GM21360 (cell line): ENCODE data around the gene CAB39.

ENCODE experiments used
- ATAC-seq: cut with Tn5 transposase; IDR thresholded peaks from one replicate; pipeline ENCODE4 v1.9.1; 2021; ENCODE audit warnings: mild to moderate bottlenecking, moderate library complexity; ENCODE audit not compliant: unreplicated experiment

The CAB39 gene

DNA sequence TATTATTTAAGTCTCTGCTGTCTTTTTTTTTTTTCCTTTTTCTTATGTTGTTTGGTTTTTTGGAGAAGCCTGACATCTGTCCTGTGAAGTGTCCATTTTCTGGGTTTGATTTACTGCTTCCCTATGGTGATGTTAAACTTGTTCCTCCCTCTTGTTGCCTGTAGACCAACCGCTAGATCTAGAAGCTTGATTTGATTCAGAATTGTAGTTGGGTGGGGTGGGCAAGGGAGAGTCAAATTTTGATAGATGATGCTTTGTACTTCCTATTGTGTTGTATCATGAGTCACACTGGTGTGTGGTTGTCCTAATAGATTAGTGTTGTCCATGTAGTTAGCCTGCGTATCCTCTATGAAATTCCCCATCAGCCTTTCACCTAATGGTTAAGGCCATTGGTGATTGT is 35.4 kb downstream of the CAB39 start:
- no peak for ATAC-seq

DNA sequence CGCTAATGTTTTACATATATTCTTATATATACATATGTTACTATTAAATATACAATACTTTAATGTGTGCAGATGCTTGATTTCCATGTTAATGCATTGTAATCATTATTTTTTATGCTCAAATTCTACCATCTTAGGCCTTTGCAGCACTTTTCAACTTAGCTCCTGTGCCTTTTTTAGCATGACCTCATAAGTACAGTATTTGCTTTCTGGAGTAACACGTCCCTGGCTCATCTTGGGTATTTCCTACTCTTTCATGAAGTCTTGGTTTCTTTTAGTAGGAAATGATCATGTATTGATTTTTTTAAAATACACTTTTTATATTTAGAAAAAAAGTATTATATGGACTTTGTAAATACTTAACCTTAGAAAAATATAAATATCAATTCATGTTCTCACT is 36.5 kb downstream of the CAB39 start:
- no peak for ATAC-seq

DNA sequence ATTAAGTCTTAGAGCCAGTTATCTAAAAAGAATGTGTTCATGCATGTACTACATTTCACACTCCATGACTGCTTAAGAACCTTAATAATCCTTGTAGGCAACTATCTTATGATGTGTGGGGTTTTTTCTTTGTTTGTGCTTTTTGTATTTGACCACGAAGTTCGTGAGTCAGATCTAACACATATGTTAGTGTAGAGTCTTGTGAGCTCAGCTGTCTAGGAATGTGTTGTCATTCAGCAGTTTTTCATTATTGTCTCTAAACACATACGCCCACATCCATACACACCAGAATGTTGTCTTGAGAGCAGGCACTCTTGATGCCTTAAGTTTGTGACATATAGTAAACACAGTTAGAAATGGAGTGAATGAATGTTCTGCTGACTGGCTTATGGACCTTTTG is 38.4 kb downstream of the CAB39 start:
- peak; percentile 62 for ATAC-seq

GRCh38 chr2:230754200-230754599 is 41.6 kb downstream of the CAB39 start:
- ATAC-seq = no peak

DNA sequence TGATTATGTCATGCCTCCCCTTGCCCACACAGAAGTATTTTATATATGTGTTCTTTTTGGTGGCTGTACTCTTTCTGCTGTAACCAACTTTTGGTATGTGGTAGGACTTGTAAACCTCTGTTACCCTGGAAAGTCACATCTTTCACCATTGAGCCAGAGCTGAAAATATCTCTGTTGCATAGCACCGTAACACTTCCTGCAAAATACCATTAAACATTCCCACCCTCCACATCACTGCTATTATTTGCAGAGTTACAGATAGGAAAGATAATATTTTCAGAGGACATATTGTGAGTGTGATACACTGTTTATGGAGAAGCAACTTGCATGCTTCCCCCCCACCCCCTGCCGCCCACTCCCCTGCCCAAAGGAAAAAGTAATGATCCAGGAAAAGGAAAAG is 44.8 kb downstream of the CAB39 start:
- ATAC-seq = no peak

DNA sequence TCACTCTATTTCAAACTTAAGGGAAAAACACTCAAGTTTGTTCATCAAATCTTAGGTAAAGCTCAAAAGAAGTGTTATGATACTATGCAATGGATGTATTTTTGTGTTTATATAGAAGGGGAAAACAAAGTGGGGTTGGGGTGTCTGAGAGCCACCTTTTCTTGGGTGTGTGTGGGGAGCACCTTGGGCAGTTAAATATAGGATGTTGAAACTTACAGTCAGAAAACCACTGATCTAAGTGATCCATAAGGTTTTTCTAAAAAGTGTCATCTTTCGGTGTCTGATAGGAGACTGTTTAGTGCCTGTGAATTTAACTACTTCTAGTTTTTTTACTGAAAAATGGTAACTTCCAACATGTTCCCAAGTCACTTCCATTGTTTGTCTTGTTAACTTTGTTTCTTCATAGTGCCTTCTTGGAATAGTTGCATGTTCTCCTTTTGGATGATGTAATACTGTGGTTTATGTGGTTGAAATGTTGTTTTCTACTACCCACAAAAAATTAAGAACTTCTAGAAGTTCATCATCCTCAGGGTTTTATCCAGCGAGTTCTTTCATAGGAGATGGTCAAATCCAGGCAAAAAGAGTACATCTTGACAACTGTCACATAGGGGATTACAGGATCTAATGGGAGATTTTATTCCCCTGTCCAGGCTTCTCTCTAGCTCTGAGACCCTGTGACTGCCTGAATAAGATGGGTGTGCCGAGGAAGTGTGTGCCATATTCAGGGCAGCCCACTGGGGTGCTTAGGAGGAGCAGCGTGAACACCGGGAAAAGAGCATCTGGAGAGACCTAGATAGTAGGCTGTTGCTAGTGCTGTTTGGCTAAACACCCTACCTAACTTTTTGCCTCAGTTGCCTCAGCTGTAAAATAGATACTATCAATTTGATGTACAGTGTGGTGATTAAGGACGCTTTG is 46.2 kb downstream of the CAB39 start:
- ATAC-seq = no peak

- ATAC-seq = no peak
These were observed 47.0 kb downstream of the CAB39 start for GRCh38 chr2:230759481-230760167.

DNA sequence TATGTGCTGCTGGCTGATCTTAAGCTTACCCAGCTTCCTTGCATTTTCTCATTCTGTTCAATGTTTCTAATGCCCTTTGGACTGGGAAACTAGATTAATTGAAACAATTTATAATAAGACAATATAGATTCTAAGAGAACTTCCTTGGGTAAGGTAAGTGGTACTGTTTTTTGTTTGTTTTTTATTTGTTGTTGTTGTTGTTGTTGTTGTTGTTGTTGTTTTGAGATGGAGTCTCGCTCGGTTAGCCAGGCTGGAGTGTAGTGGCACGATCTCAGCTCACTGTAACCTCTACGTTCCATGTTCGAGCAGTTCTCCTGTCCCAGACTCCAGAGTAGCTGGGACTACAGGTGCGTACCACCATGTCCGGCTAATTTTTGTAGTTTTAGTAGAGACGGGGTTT is 49.1 kb downstream of the CAB39 start:
- no peak for ATAC-seq

DNA sequence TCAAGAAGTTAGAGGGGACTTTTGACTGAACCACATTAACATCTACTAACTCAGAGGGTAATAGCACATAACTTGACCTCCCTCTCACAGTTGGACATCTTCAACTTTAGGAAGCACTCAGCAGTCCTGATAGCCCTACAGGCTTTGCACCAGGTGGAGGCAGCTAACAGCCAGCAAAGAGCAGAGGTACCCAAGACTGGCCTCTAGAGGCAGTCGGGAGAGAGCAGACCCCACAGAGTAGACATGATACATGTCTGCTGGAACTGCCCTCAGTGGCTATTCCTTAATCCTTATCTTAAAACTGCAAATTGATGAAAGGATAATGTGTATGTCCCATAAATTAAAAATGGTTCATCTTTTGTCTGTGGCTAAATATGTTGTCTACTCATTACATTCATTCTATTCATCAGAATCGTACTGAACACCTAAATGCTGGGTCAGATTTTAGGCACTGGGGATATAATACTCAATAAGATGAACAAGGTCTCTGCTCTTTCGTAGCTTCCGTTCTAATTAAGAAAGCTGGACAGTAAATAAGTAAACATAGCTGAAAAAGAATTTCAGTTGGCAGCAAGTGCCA is 49.8 kb downstream of the CAB39 start:
- peak; percentile 80 for ATAC-seq

DNA sequence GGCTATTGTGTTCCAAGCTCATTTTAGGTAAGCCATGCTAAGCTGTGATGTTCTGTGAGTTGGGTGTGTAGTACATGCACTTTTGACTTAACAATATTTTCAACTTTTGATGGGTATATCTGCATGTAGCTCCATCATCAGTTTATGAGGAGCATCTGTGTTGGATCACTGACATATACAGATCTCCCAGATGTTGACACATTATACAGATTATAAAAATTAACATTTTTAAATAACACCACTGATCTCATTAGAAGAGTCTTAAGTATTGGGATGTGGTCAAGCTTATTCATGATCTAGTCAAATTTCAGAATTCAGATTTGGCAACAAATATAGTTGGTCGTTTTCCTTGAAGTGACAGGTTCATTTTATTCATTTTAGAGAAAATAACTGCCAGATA is 51.7 kb downstream of the CAB39 start:
- no peak for ATAC-seq

DNA sequence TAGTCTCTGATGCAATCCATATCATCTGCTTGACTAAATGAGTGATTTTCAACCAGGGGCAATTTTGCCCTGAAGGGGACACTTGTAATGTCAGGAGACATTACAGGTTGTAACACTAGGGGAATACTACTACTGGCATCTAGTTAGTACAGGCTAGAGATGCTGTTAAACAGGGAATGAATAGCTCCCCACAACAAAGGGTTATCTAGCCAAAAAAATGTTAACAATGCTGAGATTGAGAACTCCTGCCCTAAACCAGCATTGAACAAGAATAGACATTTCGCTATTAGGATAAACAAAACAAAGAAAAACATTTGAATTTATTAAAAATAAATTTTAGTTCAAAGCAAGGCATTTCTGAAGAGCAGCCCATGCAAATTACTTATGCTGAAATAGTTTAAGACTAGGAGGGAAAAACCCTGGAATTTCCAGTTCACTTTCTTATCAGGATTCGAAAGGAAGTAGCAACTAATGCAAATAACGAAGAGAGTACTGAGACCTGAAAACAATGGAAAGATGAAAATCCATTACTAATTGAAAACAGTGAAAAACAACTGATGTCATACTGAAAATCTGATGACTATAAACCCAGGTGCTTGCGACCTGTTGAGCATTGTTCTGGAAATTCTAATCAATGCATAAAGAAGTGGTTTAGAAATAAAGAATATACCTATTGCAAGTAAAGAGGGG is 53.1 kb downstream of the CAB39 start:
- no peak for ATAC-seq

GRCh38 chr2:230767862-230768388 is 55.3 kb downstream of the CAB39 start:
- ATAC-seq = no peak

DNA sequence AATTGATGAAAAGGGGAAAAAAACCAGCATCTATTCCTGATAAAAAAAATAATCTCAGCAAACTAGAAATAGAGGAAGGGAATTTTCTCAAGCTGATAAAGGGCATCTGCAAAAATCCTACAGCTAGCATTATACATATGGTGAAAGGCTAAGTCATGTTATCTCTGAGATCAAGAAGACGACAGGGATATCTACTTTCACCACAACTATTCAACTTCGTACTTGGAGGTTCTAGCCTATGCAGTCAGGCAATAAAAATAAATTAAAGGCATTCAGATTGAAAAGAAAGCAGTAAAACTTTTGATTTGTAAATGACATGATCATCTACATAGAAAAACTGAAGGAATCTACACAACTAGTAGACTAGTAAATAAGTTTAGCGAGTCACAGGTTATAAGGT is 58.2 kb downstream of the CAB39 start:
- no peak for ATAC-seq

GRCh38 chr2:230772156-230772555 is 59.5 kb downstream of the CAB39 start:
- ATAC-seq = no peak

- no peak for ATAC-seq
These were observed 60.6 kb downstream of the CAB39 start for GRCh38 chr2:230773039-230773773.

GRCh38 chr2:230774348-230774951 is 61.8 kb downstream of the CAB39 start:
- no peak for ATAC-seq

DNA sequence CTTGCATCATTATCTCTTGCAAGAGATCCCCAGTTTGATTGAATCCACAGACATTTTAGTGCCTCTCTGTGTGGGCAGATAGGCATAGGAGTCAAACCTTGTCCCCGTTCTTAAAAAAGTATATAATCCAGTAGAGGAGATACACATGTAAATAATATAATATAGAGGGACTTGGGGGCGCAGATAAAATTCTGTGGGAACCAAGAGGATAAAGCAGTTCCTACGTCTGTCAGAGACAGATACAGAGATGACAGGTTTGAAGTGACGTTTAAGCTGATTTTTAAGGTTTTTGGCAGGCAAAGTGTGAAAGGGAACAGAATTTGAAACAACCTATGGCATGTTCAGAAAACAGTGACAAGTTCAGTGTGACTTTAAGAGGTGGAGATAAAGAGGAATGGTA is 63.1 kb downstream of the CAB39 start:
- no peak for ATAC-seq

GRCh38 chr2:230777721-230778120 is 65.1 kb downstream of the CAB39 start:
- ATAC-seq = no peak

DNA sequence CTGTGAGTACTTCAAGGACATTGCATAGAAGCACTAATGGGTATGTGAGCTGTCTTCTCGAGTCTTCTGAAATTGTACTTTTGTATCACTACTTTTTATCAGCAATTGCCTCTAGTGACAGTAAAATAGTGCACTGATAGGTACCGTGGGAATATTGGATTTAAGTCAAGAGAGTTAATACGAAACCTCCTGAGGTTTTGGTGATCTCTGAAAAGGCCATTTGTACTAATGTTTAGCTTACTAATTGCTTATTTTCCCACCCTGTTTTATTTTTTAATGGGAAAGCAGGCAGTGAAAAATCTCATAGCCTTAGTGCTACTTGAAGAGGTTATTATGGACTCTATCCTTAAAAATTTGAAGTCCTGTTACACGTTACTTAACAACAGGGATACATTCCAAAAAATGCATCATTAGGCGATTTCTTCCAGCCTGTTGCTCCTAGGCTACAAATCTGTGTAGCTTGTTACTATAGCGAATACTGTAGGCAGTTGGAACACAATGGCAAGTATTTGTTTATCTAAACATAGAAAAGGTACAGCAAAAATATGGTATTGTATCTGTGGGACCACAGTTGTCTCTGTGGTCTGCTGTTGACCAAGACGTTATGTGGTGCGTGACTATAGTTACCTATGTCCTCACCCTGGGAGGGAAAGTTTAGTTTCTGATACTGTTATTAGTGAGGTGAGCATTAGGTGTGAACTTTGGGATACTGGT is 65.9 kb downstream of the CAB39 start:
- no peak for ATAC-seq
